Endothelial cell of umbilical vein (primary cell): ENCODE data around the gene GPATCH1. TPM values are rescaled to one million over a fixed set of nuclear protein-coding genes. Genes with fewer than 3 reads are reported as not detected.

ENCODE experiments used
- BruUV-seq: library from RNA; stranded (reverse); fragments of 400-500 nt; replicated peaks from 2 replicates; lab custom pipeline; 2021; lab: Mats Ljungman, UMichigan
- CTCF ChIA-PET: fragments of 300-600, 350-600 bp; sonication (Branson Sonifier 250); formaldehyde crosslinking; loops from one replicate; lab custom pipeline; 2021; ENCODE audit warnings: antibody characterized with exemption, inconsistent platforms; lab: Charles Lee
- POLR2A ChIA-PET: fragments of 300-600, 350-600 bp; sonication (Branson Sonifier 250); formaldehyde crosslinking; loops from one replicate; lab custom pipeline; 2021; ENCODE audit warnings: antibody characterized with exemption, inconsistent platforms; lab: Charles Lee
- DNase-seq: peaks from one replicate; pipeline ENCODE4 v3.0.0-alpha.2; 2011; ENCODE audit warnings: low read depth, low spot score
- FAIRE-seq: peaks from 2 replicates; lab custom pipeline; 2011; peaks lifted over from hg19 to GRCh38; lab: Jason Lieb, UNC
- H2AFZ ChIP-seq: 2 replicates; pipeline ENCODE4 v1.6.0; 2012; ENCODE audit warnings: low read depth, low read length, control low read depth, inconsistent platforms
- H3K27ac ChIP-seq: 2 replicates; pipeline ENCODE4 v1.5.1; 2011; ENCODE audit warnings: low read depth, mild to moderate bottlenecking, control low read depth, low read length, moderate library complexity; ENCODE audit not compliant: insufficient read depth
- H3K27me3 ChIP-seq, 2 experiments: 2 replicates each; pipeline versions ENCODE4 v1.6.0 to v1.6.1; 2011; ENCODE audit warnings: low read length in 2 of 2, mixed read lengths in 1 of 2; ENCODE audit not compliant: control insufficient read depth in 2 of 2, insufficient read depth in 2 of 2
- H3K36me3 ChIP-seq, 2 experiments: 2 replicates in 1 of 2; 3 replicates in 1 of 2; pipeline ENCODE4 v1.5.1; 2011; ENCODE audit warnings: low read length in 2 of 2, mild to moderate bottlenecking in 1 of 2, moderate library complexity in 1 of 2; ENCODE audit not compliant: control insufficient read depth in 2 of 2, insufficient read depth in 2 of 2; ENCODE audit errors: extremely low read depth in 1 of 2
- H3K4me1 ChIP-seq: 3 replicates; pipeline ENCODE4 v1.5.1; 2011; ENCODE audit warnings: mild to moderate bottlenecking, low read length; ENCODE audit not compliant: control insufficient read depth, insufficient read depth; ENCODE audit errors: extremely low read depth
- H3K4me2 ChIP-seq: 2 replicates; pipeline ENCODE4 v1.6.1; 2011; ENCODE audit warnings: low read length, control low read depth, mixed read lengths; ENCODE audit not compliant: insufficient read depth
- H3K4me3 ChIP-seq, 3 experiments: fragments of 200-600 bp in 1 of 3; sonication (generic), shearing (Covaris generic) in 1 of 3; replicated peaks in 1 of 3; 2 replicates each; pipeline ENCODE4 v1.5.1; 2011 to 2016; ENCODE audit warnings: control low read depth in 3 of 3, low read length in 3 of 3, mild to moderate bottlenecking in 2 of 3, inconsistent platforms in 1 of 3, low read depth in 1 of 3, moderate library complexity in 1 of 3; ENCODE audit not compliant: insufficient read depth in 1 of 3
- H3K79me2 ChIP-seq: 2 replicates; pipeline ENCODE4 v1.6.0; 2012; ENCODE audit warnings: low read length, inconsistent platforms; ENCODE audit not compliant: control insufficient read depth, insufficient read depth
- H3K9ac ChIP-seq: replicated peaks from 2 replicates; pipeline ENCODE3; 2011; ENCODE audit warnings: low read length, control low read depth; ENCODE audit not compliant: insufficient read depth; ENCODE audit errors: extremely low read depth
- H3K9me1 ChIP-seq: replicated peaks from 3 replicates; pipeline ENCODE4 v1.6.0; 2011; ENCODE audit warnings: mild to moderate bottlenecking, low read length; ENCODE audit not compliant: control insufficient read depth, insufficient read depth; ENCODE audit errors: extremely low read depth
- H3K9me3 ChIP-seq: replicated peaks from 2 replicates; pipeline ENCODE4 v1.5.1; 2012; ENCODE audit warnings: low read length, inconsistent platforms; ENCODE audit not compliant: control insufficient read depth, insufficient read depth
- H4K20me1 ChIP-seq: replicated peaks from 2 replicates; pipeline ENCODE3; 2011; ENCODE audit warnings: mild to moderate bottlenecking, low read length; ENCODE audit not compliant: control insufficient read depth, insufficient read depth; ENCODE audit errors: extremely low read depth
- EZH2 ChIP-seq: IDR thresholded peaks from 2 replicates; pipeline ENCODE4 v1.6.1; 2012; ENCODE audit warnings: borderline replicate concordance, low read depth, mild to moderate bottlenecking, moderate library complexity, low read length, inconsistent platforms; ENCODE audit not compliant: severe bottlenecking
- GATA2 ChIP-seq: IDR thresholded peaks from 2 replicates; pipeline ENCODE4 v1.7.0; 2011; ENCODE audit warnings: low read depth, mild to moderate bottlenecking, moderate library complexity, mixed read lengths, low read length; ENCODE audit not compliant: insufficient read length, insufficient read depth
- MAX ChIP-seq: IDR thresholded peaks from 2 replicates; pipeline ENCODE4 v1.6.1; 2011; ENCODE audit not compliant: insufficient read depth, insufficient read length
- MYC ChIP-seq: IDR thresholded peaks from one replicate; pipeline ENCODE4 v1.6.1; 2011; ENCODE audit warnings: mild to moderate bottlenecking, low read depth, low read length
- POLR2A ChIP-seq: IDR thresholded peaks from 2 replicates; pipeline ENCODE4 v1.6.1; 2012; ENCODE audit warnings: low read depth, mild to moderate bottlenecking, control low read depth, low read length
- POLR2AphosphoS5 ChIP-seq: IDR thresholded peaks from 2 replicates; pipeline ENCODE4 v1.6.1; 2012; ENCODE audit warnings: low read depth, mild to moderate bottlenecking, control low read depth, low read length, moderate library complexity; ENCODE audit not compliant: insufficient read depth
- dilution Hi-C: fragments of 300-500 bp; cut with MboI; formaldehyde crosslinking; loops from one replicate; pipeline ENCODE4 v1.15.0; 2019; ENCODE audit warnings: low sequenced_read_pairs; ENCODE audit not compliant: extremely low pct_ligation_motif_present
- intact Hi-C: fragments of 100-400 bp; cut with micrococcal nuclease; formaldehyde crosslinking; loops from one replicate; pipeline ENCODE4 v1.10.0; 2022
- polyA plus RNA-seq, 4 experiments: library from polyadenylated mRNA; depleted of rRNA in 3 of 4; stranded (reverse) in 3 of 4; unstranded in 1 of 4; fragments of >200 nt; gene quantifications; 2 replicates each; pipeline versions ENCODE4 v1.2.1 to v1.2.3, GENCODE V29; 2011 to 2012; ENCODE audit warnings: missing spikeins in 1 of 4
- total RNA-seq: library from RNA; stranded (reverse); gene quantifications from 2 replicates; pipeline ENCODE4 v1.2.3, GENCODE V29; 2021

Gene GPATCH1
- total and polyA plus RNA-seq, 2 donors (not counting 3 experiments of a cell fraction or from before 2014, with no cell fraction given): 4.5 to 9.2 TPM

- Histone ChIP-seq H3K27me3 (no peaks in the 10 kb centered on the region), H3K27ac (no peak overlapping the region), H3K36me3 (no peaks in the 10 kb centered on the region), H3K4me2 (no peak overlapping the region), H3K9ac (no peak overlapping the region), H3K9me1 (no peaks in the 10 kb centered on the region), H3K4me3 (no peak overlapping the region), H3K9me3 (no peaks in the 10 kb centered on the region), H3K79me2 (no peaks in the 10 kb centered on the region), H4K20me1 (no peaks in the 10 kb centered on the region), H2AFZ (no peak overlapping the region), H3K4me1 (no peaks in the 10 kb centered on the region)
- FAIRE-seq (no peak), DNase-seq (no peak)
- ChIA-PET POLR2A (no interaction called here), CTCF (interaction anchor here (1.4 kb wide), 1 partner anchor 76 kb away, joined by 3 read pairs; no protein-coding TSS in a partner anchor)
- dilution Hi-C loops: no loop called here
- BruUV-seq: no TSS peak
- intact Hi-C loops: no loop called here
- no peak for TF ChIP-seq GATA2
- no peak for TF ChIP-seq POLR2A
- no peak for TF ChIP-seq POLR2AphosphoS5
- no peak for TF ChIP-seq MAX
Measured at GRCh38 chr19:33052352-33052972, 28.5 kb upstream of the GPATCH1 start.

- H3K79me2 ChIP-seq: no peaks in the 10 kb centered on the region
- DNase-seq: no peak
- no peak overlapping the region for H3K27ac ChIP-seq
- no peaks in the 10 kb centered on the region for H3K27me3 ChIP-seq
- BruUV-seq: no TSS peak
- no peaks in the 10 kb centered on the region for H3K4me1 ChIP-seq
- intact Hi-C loops (no loop called here), dilution Hi-C loops (no loop called here)
- ChIA-PET POLR2A (no interaction called here), CTCF (interaction anchor here (0.7 kb wide), 1 partner anchor 1093 kb away, joined by 3 read pairs; no protein-coding TSS in a partner anchor)
- H2AFZ ChIP-seq: no peak overlapping the region
- H3K4me3 ChIP-seq: no peak overlapping the region
- no peak for TF ChIP-seq POLR2A
- no peak for TF ChIP-seq MYC
- no peak for TF ChIP-seq POLR2AphosphoS5
- TF ChIP-seq EZH2: no peak
- no peaks in the 10 kb centered on the region for H3K9me1 ChIP-seq
- H3K4me2 ChIP-seq: no peak overlapping the region
- H4K20me1 ChIP-seq: no peaks in the 10 kb centered on the region
- no peaks in the 10 kb centered on the region for H3K9me3 ChIP-seq
- H3K9ac ChIP-seq: no peak overlapping the region
- FAIRE-seq: no peak
- no peaks in the 10 kb centered on the region for H3K36me3 ChIP-seq
Measured at GRCh38 chr19:33054623-33055022, 26.4 kb upstream of the GPATCH1 start.
